Psoas muscle (tissue), 8 donors: Measurements from ENCODE around the gene HS3ST3A1. TPM values are rescaled to one million over a fixed set of nuclear protein-coding genes. Genes with fewer than 3 reads are reported as not detected.

ENCODE experiments used
- ATAC-seq, 4 donors: fragments of 200-7000 bp; cut with Tn5 transposase; one replicate each; pipeline ENCODE4 v1.9.1; 2020; ENCODE audit warnings: moderate library complexity in 3 of 4, mild to moderate bottlenecking in 2 of 4
- DNase-seq, 2 donors: peaks; one replicate each; pipeline ENCODE4 v3.0.0-alpha.2; 2020
- H3K27ac ChIP-seq: fragments of 200-600 bp; one replicate; pipeline ENCODE4 v1.8.0; 2022
- H3K27me3 ChIP-seq, 3 donors: fragments of 200-600 bp in 1 of 3; one replicate each; pipeline versions ENCODE4 v1.6.1 to v1.8.0; 2013 to 2022; ENCODE audit warnings: low read length in 2 of 3, mild to moderate bottlenecking in 2 of 3, moderate library complexity in 1 of 3; ENCODE audit not compliant: insufficient read depth in 3 of 3
- H3K36me3 ChIP-seq, 2 donors: fragments of 200-600 bp in 1 of 2; one replicate each; pipeline versions ENCODE4 v1.6.1 to v1.8.0; 2013 to 2022; ENCODE audit warnings: low read depth in 1 of 2, mild to moderate bottlenecking in 1 of 2, moderate library complexity in 1 of 2; ENCODE audit not compliant: insufficient read depth in 1 of 2
- H3K4me1 ChIP-seq: fragments of 200-600 bp; one replicate; pipeline ENCODE4 v1.8.0; 2022
- H3K4me3 ChIP-seq: fragments of 200-600 bp; one replicate; pipeline ENCODE4 v1.8.0; 2022; ENCODE audit warnings: mild to moderate bottlenecking
- H3K9me3 ChIP-seq: fragments of 200-600 bp; one replicate; pipeline ENCODE4 v1.8.0; 2022
- CTCF ChIP-seq: fragments of 200-600 bp; IDR thresholded peaks from one replicate; pipeline ENCODE4 v1.8.0; 2022; ENCODE audit warnings: antibody characterized with exemption
- WGBS, 3 donors: extraction: QIAGEN DNeasy Blood & Tissue Kit; methylation state at CpG; one replicate each; pipeline versions ENCODE4 v1.1.6 to v1.1.7; 2013; 5-methylcytosine and 5-hydroxymethylcytosine counted together
- intact Hi-C, 2 donors: fragments of 100-400 bp; cut with DNase I; formaldehyde crosslinking; loops; one replicate each; pipeline versions ENCODE4 v1.11.0 to v1.14.2; 2022
- polyA plus RNA-seq, 3 donors: library from polyadenylated mRNA; stranded (reverse); fragments of 200-250 nt; gene quantifications; one replicate each; pipeline ENCODE4 v1.2.3, GENCODE V29; 2013
- total RNA-seq, 4 donors: library from RNA; stranded (reverse); fragmentation: NEBNext Ultra II Directional in 2 of 4; extraction: Animal tissue kit (Norgen Biotek cat#: 25700) in 2 of 4; gene quantifications; one replicate each; pipeline versions ENCODE4 v1.2.1 to v1.2.4, GENCODE V29; 2021 to 2023
- donor health status: healthy with polysubstance abuse.
- donor health status: DM: no; HTN: no; CAD: no; lungs with moderate emphysema.
- donor health status: Bipolar disorder and iron deficiency.
- donor health status: healthy.
- donor health status: DM: yes; HTN: yes; CAD: no.
- donor health status: DM: no; HTN: no; CAD: no.
- donor health status: DM: no; HTN: no; CAD: no.
- donor health status: DM: yes; HTN: yes; CAD: no.

HS3ST3A1 gene
- total and polyA plus RNA-seq, 7 donors, result 0.13 to 0.64 (median 0.44) TPM; not detected in 2

DNA sequence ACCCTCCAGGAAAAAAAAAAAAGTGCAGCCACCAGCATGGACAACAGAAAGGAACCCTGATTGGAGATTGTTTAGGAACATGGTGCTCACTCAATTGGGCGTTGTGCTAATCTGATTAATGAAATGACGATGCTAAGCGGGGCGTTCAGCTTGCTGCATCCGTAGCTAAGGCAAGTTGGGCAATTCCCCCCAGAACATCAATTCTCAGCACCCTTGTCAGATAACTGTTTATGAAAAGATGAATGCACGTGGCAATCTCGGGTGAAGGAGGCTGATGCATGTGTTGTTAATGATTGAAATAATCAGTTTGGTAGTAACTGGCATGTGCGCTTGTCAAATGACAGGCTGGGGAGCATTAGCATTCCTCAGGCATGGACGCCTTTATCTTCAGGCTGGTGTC lies 57.0 kb downstream of the HS3ST3A1 start:
- Histone ChIP-seq H3K4me1 (no peaks in the 10 kb centered on the region), H3K27me3 (no peaks in the 10 kb centered on the region), H3K4me3 (no peak overlapping the region), H3K36me3 (no peaks in the 10 kb centered on the region), H3K27ac (no peak overlapping the region), H3K9me3 (no peaks in the 10 kb centered on the region)
- DNase-seq (no peak), ATAC-seq (no peak)
- WGBS, 3 donors, result 84 to 91% (median 88%) methylated on average over 9 of the region's 9 CpGs
- intact Hi-C loops, result no loop called here
- no peak for TF ChIP-seq CTCF

DNA sequence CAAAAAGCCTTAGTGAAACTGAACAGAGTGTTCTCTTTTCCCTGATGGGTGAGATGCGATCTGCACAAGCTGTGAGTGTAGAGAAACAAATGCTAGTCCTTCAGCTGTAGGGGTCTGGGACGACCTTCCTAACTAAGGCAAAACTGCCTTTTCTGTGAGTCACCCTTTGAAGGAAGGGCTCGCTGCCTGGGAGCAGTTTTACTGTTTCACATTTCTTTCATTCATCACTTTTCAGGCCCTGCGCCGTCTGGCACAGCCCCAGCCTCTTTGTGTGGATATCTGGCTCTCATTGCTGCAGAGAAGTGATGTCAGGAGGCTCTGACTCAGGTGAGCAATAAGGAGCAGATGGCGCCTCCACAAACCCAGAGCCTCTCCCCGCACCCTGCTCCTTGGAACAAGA lies 57.4 kb downstream of the HS3ST3A1 start:
- no peak for ATAC-seq
- no peaks in the 10 kb centered on the region for H3K36me3 ChIP-seq
- WGBS, 3 donors, result 45 to 50% (median 46%) methylated on average over 7 of the region's 7 CpGs

DNA sequence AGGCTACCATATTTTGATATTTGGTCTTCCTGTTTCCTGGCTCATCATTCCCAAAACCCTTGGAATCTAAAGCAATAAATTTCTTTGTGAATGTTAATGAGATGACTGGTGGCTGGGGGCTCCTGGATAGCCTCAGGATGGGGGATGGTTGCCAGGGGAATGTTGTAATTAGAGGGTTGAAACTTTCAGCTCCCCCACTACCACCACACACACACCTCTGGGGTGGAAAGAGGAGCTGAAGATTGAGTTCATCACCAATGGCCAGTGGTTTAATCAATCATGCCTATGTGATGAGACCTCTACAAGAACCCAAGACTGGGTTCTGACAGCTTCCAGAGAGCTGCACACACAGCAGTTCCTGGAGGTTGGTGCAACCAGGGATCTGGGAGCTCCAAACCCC lies 59.1 kb downstream of the HS3ST3A1 start:
- Histone ChIP-seq H3K4me1 (no peaks in the 10 kb centered on the region), H3K27me3 (no peaks in the 10 kb centered on the region), H3K27ac (no peak overlapping the region), H3K9me3 (no peaks in the 10 kb centered on the region), H3K36me3 (no peaks in the 10 kb centered on the region), H3K4me3 (no peak overlapping the region)
- intact Hi-C loops, result no loop called here
- TF ChIP-seq CTCF, result no peak
- ATAC-seq (no peak), DNase-seq (no peak)

More for the DNA sequence above, 57.4 kb downstream of the HS3ST3A1 start:
- no peak overlapping the region for H3K27ac ChIP-seq
- no peak overlapping the region for H3K4me3 ChIP-seq
- no peaks in the 10 kb centered on the region for H3K27me3 ChIP-seq
- no peaks in the 10 kb centered on the region for H3K4me1 ChIP-seq
- H3K9me3 ChIP-seq, result no peaks in the 10 kb centered on the region
- TF ChIP-seq CTCF, result no peak
- peak in 1 of 2 donors; percentile 30 for DNase-seq
- intact Hi-C loops, result no loop called here

- Histone ChIP-seq H3K27ac (no peak overlapping the region), H3K36me3 (no peaks in the 10 kb centered on the region), H3K4me1 (no peaks in the 10 kb centered on the region), H3K9me3 (no peaks in the 10 kb centered on the region), H3K4me3 (no peak overlapping the region), H3K27me3 (no peaks in the 10 kb centered on the region)
- ATAC-seq, result no peak
- no peak for TF ChIP-seq CTCF
- 37 to 45% (median 45%) methylated on average over 2 of the region's 2 CpGs for WGBS, 3 donors
- DNase-seq, result no peak
- intact Hi-C loops, result no loop called here
Observed at GRCh38 chr17:13541032-13541480, 60.7 kb downstream of the HS3ST3A1 start.

GRCh38 chr17:13540546-13540945 lies 61.2 kb downstream of the HS3ST3A1 start:
- intact Hi-C loops, result no loop called here
- H3K27me3 ChIP-seq, result no peaks in the 10 kb centered on the region
- ATAC-seq, result no peak
- H3K9me3 ChIP-seq, result peaks cover 2% of the 10 kb centered on the region
- H3K4me1 ChIP-seq, result no peaks in the 10 kb centered on the region
- no peak for TF ChIP-seq CTCF
- H3K4me3 ChIP-seq, result no peak overlapping the region
- no peaks in the 10 kb centered on the region for H3K36me3 ChIP-seq
- no peak for DNase-seq
- 68 to 79% (median 70%) methylated on average over 2 of the region's 2 CpGs for WGBS, 3 donors
- H3K27ac ChIP-seq, result no peak overlapping the region
